ENCODE results near the gene LIN54.
"Not testable (repeated sequence)": the region's sequence is repeated elsewhere in the genome, so short reads cannot be mapped to it uniquely, and the experiment has no call there.

The LIN54 gene

GRCh38 chr4:83010522-83011318 is at the start of gene LIN54:
Gene LIN54 (minus strand): TSS chr4:83010823. CDS start chr4:82984844, 25,979 bp downstream.
- DNase-seq = peak in 1 of 2 experiments; percentile 21

DNA sequence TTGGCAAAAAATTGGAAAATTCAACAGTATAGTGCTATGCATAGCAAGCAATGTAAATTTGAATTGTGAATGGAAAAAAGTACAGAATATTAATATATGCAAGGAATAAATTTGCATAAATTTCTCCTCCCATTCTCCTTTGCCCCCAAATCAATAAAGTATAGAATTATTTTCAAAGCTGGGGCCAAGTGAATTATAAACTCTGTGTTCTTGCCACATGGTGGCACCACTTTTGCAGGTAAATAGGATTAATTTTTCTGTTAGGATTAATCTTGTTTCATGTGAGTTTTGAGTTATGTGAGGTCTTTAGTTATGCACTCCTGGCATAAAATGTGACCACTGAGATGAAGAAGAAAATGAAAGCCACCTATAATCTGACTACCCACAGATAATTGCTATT is 44.3 kb upstream of the LIN54 start:
- DNase-seq = peak in 1 of 2 experiments; percentile 6

DNA sequence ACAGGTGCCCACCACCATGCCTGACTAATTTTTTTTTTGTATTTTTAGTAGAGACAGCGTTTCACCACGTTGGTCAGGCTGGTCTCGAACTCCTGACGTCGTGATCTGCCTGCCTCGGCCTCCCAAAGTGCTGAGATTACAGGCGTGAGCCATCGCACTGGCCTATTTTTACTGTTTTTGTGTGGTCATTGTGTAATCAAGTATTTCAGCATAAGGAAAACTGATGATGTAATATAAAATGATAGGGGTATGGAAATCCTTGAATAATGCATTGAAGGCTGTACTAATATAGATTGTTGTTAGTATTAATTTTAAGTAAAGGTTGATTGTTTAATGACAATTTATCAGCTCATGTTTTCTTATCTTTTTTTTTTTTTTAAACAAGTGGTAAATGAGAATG is 38.2 kb upstream of the LIN54 start:
- not testable (repeated sequence) for DNase-seq

DNA sequence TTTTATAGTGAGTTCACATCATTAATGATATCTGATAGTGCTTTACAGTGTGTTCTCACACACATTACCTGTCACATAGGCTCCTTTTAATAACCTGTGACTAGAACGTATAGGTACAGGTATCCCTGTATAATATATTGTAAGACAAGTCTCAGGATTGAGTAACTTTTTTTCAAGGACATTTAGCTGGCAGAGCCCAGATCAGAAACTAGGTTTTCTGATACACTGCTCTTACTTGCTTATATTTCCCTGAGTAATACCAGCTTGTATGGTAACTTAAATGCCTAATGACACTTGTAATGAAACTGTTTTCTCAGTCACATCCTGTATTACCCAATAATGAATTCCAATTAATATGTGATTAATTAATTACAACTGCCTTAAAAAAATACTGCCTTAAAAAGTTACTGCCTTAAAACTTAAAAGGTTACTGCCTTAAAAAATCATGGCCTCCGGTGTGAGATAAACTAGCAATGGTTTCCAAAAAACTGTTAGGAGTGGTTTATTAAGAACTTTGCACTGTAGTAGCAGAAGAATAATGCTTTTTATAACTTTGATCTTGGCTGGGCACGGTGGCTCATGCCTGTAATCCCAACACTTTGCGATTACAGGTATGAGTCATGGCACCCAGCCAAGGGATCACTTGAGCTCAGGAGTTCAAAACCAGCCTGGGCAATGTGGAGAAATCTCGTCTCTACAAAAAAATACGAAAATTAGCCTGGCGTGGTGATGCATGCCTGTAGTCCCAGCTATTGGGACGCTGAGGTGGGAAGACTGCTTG is 36.3 kb upstream of the LIN54 start:
- no peak for DNase-seq

GRCh38 chr4:83043801-83044407 is 33.3 kb upstream of the LIN54 start:
- DNase-seq = no peak

DNA sequence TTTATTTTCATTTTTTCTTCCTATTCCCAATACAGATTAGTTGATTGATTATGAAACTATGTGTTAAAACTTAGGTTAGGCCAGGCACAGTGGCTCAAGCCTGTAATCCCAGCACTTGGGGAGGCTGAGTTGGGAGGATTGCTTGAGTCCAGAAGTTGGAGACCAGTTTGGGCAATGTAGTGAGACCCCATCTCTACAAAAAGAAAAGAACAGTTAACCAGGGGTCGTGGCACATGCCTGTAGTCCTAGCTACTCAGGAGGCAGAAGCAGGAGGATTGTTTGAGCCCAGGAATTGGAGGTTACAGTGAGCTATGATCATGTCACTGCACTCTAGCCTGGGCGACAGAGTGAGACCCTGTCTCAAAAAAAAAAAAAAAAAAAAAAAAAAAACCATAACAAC is 32.5 kb upstream of the LIN54 start:
- not testable (repeated sequence) for DNase-seq

DNA sequence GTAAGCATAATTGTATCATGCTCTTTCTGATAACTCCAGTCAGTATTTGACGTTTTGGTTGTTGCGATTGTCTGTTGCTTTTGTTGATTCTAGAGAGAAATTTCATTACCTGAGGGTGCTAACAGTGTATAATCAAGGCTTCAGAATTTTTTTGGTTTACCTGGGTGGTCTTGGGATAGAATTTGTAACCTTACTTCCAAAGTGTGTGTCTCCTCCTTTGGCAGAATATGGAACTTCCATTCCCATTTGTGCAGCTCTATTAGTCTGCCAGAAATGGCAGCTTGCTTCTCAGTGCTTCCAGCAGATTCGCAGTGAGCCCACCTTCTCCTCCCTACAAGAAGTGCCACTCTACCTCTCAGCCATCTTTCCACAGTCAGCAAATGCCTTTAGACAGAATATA is 29.6 kb upstream of the LIN54 start:
- DNase-seq = no peak

GRCh38 chr4:83036991-83037665 is 26.5 kb upstream of the LIN54 start:
- no peak for DNase-seq

DNA sequence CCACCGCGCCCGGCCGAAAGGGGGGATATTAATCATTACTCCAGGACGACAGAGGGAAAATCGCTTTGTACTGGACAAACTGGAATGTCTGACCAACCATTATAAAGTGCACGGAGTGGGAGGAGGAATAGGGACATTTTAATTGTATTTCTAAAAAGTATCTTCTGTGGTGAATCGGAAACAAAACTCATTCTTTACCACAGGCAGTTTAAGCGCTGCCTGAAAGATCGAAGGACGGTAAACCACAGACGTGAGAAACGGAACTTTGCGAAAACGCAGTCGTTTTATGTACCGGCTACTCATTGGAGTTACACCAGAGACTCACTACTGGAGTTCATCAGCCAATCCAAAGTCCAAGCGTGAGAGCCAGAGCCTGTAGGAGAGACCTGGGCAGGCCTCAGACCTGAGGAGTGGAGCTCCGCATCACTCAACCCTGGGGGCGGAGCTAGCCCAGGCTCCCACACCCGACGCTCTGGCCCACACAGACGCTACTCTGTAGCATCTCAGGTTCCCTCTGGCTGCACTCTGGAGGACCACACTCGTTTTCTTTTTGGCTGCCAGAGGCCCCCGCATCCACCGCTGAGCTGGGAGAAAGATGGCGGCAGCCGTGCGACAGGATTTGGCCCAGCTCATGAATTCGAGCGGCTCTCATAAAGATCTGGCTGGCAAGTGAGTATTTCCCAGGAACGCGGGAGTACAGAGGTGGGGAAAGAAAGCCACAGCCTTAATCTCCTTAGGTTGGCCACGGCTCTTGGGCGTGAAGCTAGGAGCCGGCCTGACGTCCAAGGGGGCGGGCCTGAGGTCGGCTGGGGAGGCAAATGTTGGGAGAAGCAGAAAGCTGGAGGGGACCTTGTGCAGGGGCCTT is 24.2 kb upstream of the LIN54 start, which contains the start of gene COPS4:
TSS of gene COPS4 (plus strand) at position 554 of the 865 bp plus-strand sequence. CDS start at position 596, 42 bp downstream.
- DNase-seq = peak; percentile 82 to 97

- no peak for DNase-seq
These were observed 19.1 kb upstream of the LIN54 start for GRCh38 chr4:83029688-83030087.

DNA sequence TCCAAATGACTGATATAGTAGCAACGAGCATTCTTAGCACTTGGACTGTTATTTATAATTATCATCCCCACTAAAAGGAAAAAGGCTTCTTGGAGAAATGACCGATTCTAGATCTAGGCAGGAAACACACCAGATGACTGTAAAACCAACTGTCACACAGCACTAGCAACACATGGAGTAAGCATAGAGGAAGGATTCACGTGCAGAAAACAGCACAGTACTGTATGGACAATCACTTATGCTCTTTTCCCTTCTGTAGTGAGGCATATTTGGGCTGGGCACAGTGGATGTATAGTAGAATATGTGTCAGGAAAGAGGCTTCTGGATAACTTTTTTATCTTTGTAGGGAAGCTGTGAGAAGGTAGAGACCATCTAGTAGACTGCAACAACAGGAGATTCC is 18.4 kb upstream of the LIN54 start:
- DNase-seq = no peak

DNA sequence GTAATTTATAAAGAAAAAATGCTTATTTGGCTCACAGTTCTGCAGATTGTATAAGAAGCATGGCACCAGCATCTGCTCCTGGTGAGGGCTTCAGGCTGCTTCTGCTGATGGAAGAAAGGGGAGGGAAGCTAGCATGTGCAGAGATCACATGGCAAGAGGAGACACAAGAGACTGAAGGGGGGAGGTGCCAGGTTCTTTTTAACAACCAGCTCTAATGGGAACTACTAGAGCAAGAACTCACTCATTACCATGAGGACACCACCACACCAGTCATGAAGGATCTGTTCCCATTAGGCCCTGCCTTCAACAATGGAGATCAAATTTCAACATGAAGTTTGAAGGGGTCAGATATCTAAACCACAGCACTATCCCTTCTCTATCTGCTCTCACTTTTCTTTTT is 14.9 kb upstream of the LIN54 start:
- DNase-seq = no peak

DNA sequence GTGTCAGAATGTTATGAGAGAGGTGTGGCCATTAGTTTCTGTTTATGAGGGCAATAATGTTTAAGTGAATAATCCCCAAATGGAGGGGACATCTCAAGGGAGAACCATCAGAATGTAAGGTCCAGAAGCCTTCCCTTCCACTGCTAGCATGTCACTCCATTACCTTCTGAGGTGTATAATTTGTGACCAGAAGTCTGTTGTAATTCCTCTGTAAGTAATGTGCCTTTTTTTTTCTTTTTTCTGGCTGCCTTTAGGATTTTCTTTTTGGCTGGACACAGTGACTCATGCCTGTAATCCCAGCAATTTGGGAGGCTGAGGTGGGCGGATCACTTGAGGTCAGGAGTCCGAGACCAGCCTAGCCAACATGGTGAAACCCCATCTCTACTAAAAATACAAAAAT is 13.6 kb upstream of the LIN54 start:
- DNase-seq = no peak

GRCh38 chr4:83023599-83023998 is 13.0 kb upstream of the LIN54 start:
- not testable (repeated sequence) for DNase-seq

- DNase-seq = no peak
These were observed 12.3 kb upstream of the LIN54 start for GRCh38 chr4:83022724-83023450.

- DNase-seq = no peak
These were observed 9.3 kb upstream of the LIN54 start for GRCh38 chr4:83019794-83020494.

DNA sequence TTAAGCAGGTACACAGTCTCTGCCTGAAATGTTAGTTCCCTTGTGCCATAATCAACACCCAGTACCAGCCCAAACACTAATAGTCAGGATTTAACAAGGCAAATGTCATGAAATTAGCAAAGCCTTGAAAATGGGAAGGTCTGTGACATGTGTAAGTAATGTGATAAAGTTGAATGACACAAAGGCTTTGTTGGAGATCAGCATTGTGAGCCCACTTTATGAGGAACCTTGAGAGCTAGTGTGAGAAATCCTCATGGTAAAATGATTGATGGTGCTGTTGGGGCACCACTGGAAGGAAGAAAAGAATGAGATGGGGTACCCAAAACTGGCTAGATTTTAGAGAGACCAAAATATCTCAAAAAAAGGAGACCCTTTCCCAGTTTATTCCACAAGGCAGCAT is 3.3 kb upstream of the LIN54 start:
- DNase-seq = no peak

DNA sequence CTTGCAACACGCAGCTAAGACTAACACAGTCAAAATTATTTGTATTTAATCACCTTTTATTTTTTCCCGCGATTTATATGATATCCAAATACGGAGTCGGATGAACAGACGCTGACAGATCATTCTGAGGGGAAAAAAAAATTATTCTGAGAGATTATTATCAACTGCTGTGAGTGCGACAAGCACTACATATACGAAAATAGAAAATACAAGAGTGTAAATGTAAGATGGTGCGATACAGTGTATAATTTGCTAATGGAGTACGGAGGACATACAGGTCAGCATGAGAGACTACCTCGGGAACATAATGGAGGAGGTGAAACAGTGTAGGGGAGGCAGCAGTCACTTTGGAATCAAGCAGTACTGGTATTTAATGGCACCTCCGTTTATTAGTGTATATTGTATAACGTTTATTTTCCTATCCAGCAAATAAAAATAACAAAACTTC is 2.8 kb upstream of the LIN54 start:
- peak in 1 of 2 experiments; percentile 5 for DNase-seq

DNA sequence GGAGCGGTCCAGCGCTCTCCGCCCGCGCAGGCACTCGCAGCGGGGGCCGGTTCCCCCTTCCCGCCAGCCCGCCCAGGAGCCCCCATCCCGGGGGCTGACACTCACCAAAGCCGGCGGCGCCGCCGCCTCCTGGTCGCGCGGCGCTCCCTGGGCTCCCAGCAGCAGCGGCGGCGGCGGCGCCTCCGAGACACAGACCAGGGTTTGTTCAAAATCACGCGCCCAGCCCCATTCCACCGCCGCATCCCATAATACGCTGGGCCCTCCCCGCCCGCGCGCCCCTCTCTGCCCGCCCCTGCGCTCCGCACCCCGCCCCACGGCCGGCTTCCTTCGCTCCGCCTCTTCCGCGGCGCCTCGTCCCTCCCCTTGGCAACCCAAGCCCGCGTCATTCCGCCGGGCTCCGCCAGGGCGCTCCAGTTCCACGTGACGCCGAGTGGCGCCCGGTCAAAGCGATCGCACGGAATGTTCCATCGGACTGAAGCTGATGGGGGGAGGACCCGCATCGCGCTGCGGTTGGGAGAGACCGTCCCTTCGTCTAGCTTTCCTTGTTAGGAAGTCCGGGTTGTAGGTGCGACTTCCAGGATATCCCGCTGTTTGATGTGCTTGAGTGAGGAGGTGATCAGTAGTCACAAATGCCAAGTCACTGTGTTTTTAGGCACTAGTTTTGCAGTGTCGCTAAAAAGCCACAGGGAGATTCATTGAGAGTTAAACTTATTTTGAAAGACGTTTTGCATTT is 2.2 kb upstream of the LIN54 start:
- peak; percentile 86 to 92 for DNase-seq

GRCh38 chr4:83012200-83012686 is 1.6 kb upstream of the LIN54 start:
- peak in 1 of 2 experiments; percentile 9 for DNase-seq

Measured in NCI-H524 (cell line).